ENCODE data around the gene IHH. TPM values are rescaled to one million over a fixed set of nuclear protein-coding genes. Genes with fewer than 3 reads are reported as not detected.

Gene IHH
- total and polyA plus RNA-seq, 9 of the 15 experiments (the other 6 are each of a cell fraction or from before 2014, with no cell fraction given), result 0.07 TPM; not detected in 8

- ATAC-seq, result no peak
- intact Hi-C loops (cut with micrococcal nuclease) (no loop called here), in situ Hi-C loops (cut with MboI) (no loop called here)
- POLR2A ChIA-PET, result interaction anchor here (0.7 kb wide), 1 partner anchor 11 kb away, joined by 3 read pairs; no protein-coding TSS in a partner anchor
- Histone ChIP-seq H3K27ac (ENCODE audit: extremely low read depth, low read depth, low read length) (no peak overlapping the region), H2AFZ (ENCODE audit: low read depth, low read length) (no peak overlapping the region), H3K9me3 (replicated peaks; ENCODE audit: control insufficient read depth, insufficient read depth, low read depth, low read length) (no peaks in the 10 kb centered on the region), H3K4me3 (no peak overlapping the region), H3K4me1 (replicated peaks in 1 of 2; ENCODE audit: control insufficient read depth in 2 of 2, insufficient read depth in 2 of 2, low read length in 2 of 2) (peaks cover 0 to 4% of the 10 kb centered on the region in 2 experiments; a peak in 1 of 5 replicates), H3K9me1 (ENCODE audit: control insufficient read depth, insufficient read depth, low read length) (no peaks in the 10 kb centered on the region), H3K27me3 (ENCODE audit: control insufficient read depth in 2 of 2, insufficient read depth in 2 of 2, low read length in 2 of 2) (peaks cover 5 to 54% of the 10 kb centered on the region in 2 experiments; a peak in 4 of 5 replicates), H3K9ac (ENCODE audit: insufficient read depth in 1 of 2, low read depth in 2 of 2, low read length in 2 of 2) (no peak overlapping the region), H3K36me3 (ENCODE audit: control insufficient read depth, insufficient read depth, low read length) (no peaks in the 10 kb centered on the region), H4K20me1 (replicated peaks; ENCODE audit: control insufficient read depth, insufficient read depth, low read length) (no peaks in the 10 kb centered on the region; the same call in 1 of the 2 replicates), H3K79me2 (ENCODE audit: control insufficient read depth, insufficient read depth, low read length) (no peaks in the 10 kb centered on the region), H3K4me2 (ENCODE audit: insufficient read depth, low read length) (no peak overlapping the region)
- CTCF ChIA-PET (ENCODE audit: low intra/inter-chr PET ratio), result interaction anchor here (1.4 to 3.8 kb wide), 2 partner anchors 88 to 124 kb away, joined by 3 to 31 read pairs; no protein-coding TSS in a partner anchor
- 10% methylated on average over 10 of the region's 21 CpGs for WGBS (ENCODE audit: insufficient coverage, low coverage, missing lambda C conversion rate)
- no peak for TF ChIP-seq MXD1 (CRISPR knock-in tag; IDR thresholded peaks at IDR 0.05; ENCODE audit: borderline replicate concordance, poor library complexity, severe bottlenecking)
- TF ChIP-seq SREBF1 (IDR thresholded peaks at IDR 0.05; ENCODE audit: borderline replicate concordance, low read depth, low read length), result no peak
- TF ChIP-seq PTBP1 (IDR thresholded peaks at IDR 0.05; ENCODE audit: low read depth, low read length), result no peak
- TF ChIP-seq RFX5 (IDR thresholded peaks at IDR 0.05; ENCODE audit: low read depth, low read length), result no peak
- no peak for TF ChIP-seq YBX1 (IDR thresholded peaks at IDR 0.05)
- TF ChIP-seq ZZZ3 (IDR thresholded peaks at IDR 0.05), result no peak
- no peak for TF ChIP-seq BRF2 (IDR thresholded peaks at IDR 0.05; ENCODE audit: borderline replicate concordance, insufficient read depth, insufficient read length)
- TF ChIP-seq IRF2 (CRISPR knock-in tag; IDR thresholded peaks at IDR 0.05), result no peak
- no peak for TF ChIP-seq GABPA (tag; conservative IDR thresholded peaks at IDR 0.05; ENCODE audit: low read depth)
- TF ChIP-seq SMARCB1 (IDR thresholded peaks at IDR 0.05; ENCODE audit: insufficient read length, low read depth), result no peak
- TF ChIP-seq FOXA1 (IDR thresholded peaks at IDR 0.05; ENCODE audit: borderline replicate concordance), result no peak
- no peak for TF ChIP-seq ESRRA (IDR thresholded peaks at IDR 0.05; ENCODE audit: borderline replicate concordance, low read depth)
- no peak for TF ChIP-seq GTF2F1 (IDR thresholded peaks at IDR 0.05; ENCODE audit: low read depth, low read length)
- TF ChIP-seq MAZ (CRISPR knock-in tag; conservative IDR thresholded peaks at IDR 0.05 in 1 of 2, IDR thresholded peaks at IDR 0.05 in 1 of 2), result no peak
- no peak for TF ChIP-seq KLF6 (CRISPR knock-in tag; IDR thresholded peaks at IDR 0.05; ENCODE audit: borderline replicate concordance)
- TF ChIP-seq NR4A1 (CRISPR knock-in tag; IDR thresholded peaks at IDR 0.05), result no peak
- no peak for TF ChIP-seq NR4A1 (tag; IDR thresholded peaks at IDR 0.05)
- TF ChIP-seq SMAD1 (IDR thresholded peaks at IDR 0.05; ENCODE audit: low read depth, low read length, partially characterized antibody), result no peak
- BruUV-seq (replicated peaks), result no TSS peak
- FAIRE-seq, result no peak
- DNase-seq (ENCODE audit: extremely low read depth in 1 of 4, low spot score in 3 of 4), result no peak
Measured at GRCh38 chr2:219031005-219031738, 29.5 kb downstream of the IHH start.
